Astrocyte of the spinal cord (primary cell): ENCODE results near the gene TRERF1.
A peak's percentile ranks its signal among the peaks of the same experiment; 100 is the strongest.
"Not testable (repeated sequence)": the region's sequence is repeated elsewhere in the genome, so short reads cannot be mapped to it uniquely, and the experiment has no call there.

ENCODE experiments used
- DNase-seq: peaks from one replicate; pipeline ENCODE4 v3.0.0; 2011; ENCODE audit warnings: low read depth, low spot score
- H3K4me3 ChIP-seq: 2 replicates; pipeline ENCODE4 v1.5.1; 2011; ENCODE audit warnings: low read depth, mild to moderate bottlenecking, low read length, moderate library complexity
- CTCF ChIP-seq: IDR thresholded peaks from 2 replicates; pipeline ENCODE4 v1.5.1; 2012; ENCODE audit warnings: low read depth, mild to moderate bottlenecking, low read length, inconsistent platforms
- in situ Hi-C: cut with HindIII; loops from 2 replicates; pipeline ENCODE4 v1.10.0; 2017; ENCODE audit warnings: low sequenced_read_pairs

The TRERF1 gene

GRCh38 chr6:42197555-42198362 is 254.0 kb downstream of the TRERF1 start:
- in situ Hi-C loops: no loop called here
- TF ChIP-seq CTCF: no peak
- DNase-seq: peak; percentile 51
- H3K4me3 ChIP-seq: no peak overlapping the region

GRCh38 chr6:42195415-42195814 is 256.3 kb downstream of the TRERF1 start:
- no peak for TF ChIP-seq CTCF
- in situ Hi-C loops: no loop called here
- no peak for DNase-seq
- no peak overlapping the region for H3K4me3 ChIP-seq

- DNase-seq: no peak
- no peak for TF ChIP-seq CTCF
- in situ Hi-C loops: no loop called here
- H3K4me3 ChIP-seq: no peak overlapping the region
These were observed 257.7 kb downstream of the TRERF1 start for GRCh38 chr6:42194056-42194455.

GRCh38 chr6:42193491-42193894 is 258.2 kb downstream of the TRERF1 start:
- in situ Hi-C loops: no loop called here

GRCh38 chr6:42192385-42192784 is 259.3 kb downstream of the TRERF1 start:
- H3K4me3 ChIP-seq, in situ Hi-C loops, DNase-seq: not testable (repeated sequence)

More at GRCh38 chr6:42193491-42193894, 258.2 kb downstream of the TRERF1 start:
- no peak for TF ChIP-seq CTCF
- no peak overlapping the region for H3K4me3 ChIP-seq
- no peak for DNase-seq

- in situ Hi-C loops: no loop called here
- DNase-seq: peak; percentile 56
- TF ChIP-seq CTCF: no peak
- no peak overlapping the region for H3K4me3 ChIP-seq
These were observed 261.1 kb downstream of the TRERF1 start for GRCh38 chr6:42190554-42191183.

GRCh38 chr6:42188406-42188805 is 263.3 kb downstream of the TRERF1 start:
- no peak for DNase-seq
- H3K4me3 ChIP-seq: no peak overlapping the region
- no peak for TF ChIP-seq CTCF
- in situ Hi-C loops: no loop called here
